GM23248 (cell line): ENCODE data around the gene METTL21C.

Source experiments
- EZH2 ChIP-seq: fragments of 200-600 bp; sonication (generic); IDR thresholded peaks from 2 replicates; pipeline ENCODE4 v1.6.1; 2018; ENCODE audit warnings: antibody characterized with exemption, mild to moderate bottlenecking; ENCODE audit not compliant: insufficient read depth, poor library complexity, severe bottlenecking
- EZH2phosphoT487 ChIP-seq: fragments of 200-600 bp; sonication (generic); IDR thresholded peaks from 2 replicates; pipeline ENCODE4 v1.6.1; 2018; ENCODE audit warnings: antibody characterized with exemption, moderate library complexity, mild to moderate bottlenecking, low read depth; ENCODE audit not compliant: insufficient read depth

GRCh38 chr13:102638741-102639140 lies 56.1 kb downstream of the METTL21C start:
- TF ChIP-seq EZH2, result no peak
- no peak for TF ChIP-seq EZH2phosphoT487
